ENCODE measurements around the gene IL4R.
"Not testable (repeated sequence)": the region's sequence is repeated elsewhere in the genome, so short reads cannot be mapped to it uniquely, and the experiment has no call there.

IL4R gene

GRCh38 chr16:27405546-27406451 lies 92.0 kb downstream of the IL4R start:
- peaks cover 71% of the 10 kb centered on the region for H3K4me1 ChIP-seq
- no peaks in the 10 kb centered on the region for H3K27me3 ChIP-seq
- peak overlapping the region; percentile 36; the same call in 1 of the 2 replicates for H3K27ac ChIP-seq
- H4K20me1 ChIP-seq: no peaks in the 10 kb centered on the region
- no peak for TF ChIP-seq Cebpa-rat (IDR thresholded peaks at IDR 0.05)
- H3K36me3 ChIP-seq: no peaks in the 10 kb centered on the region
- H3K4me3 ChIP-seq: no peak overlapping the region
- H3K4me2 ChIP-seq: peak overlapping the region; percentile 87
- H3K9me3 ChIP-seq: no peaks in the 10 kb centered on the region
- H3K9ac ChIP-seq: no peak overlapping the region; the same call in 1 of the 2 replicates

GRCh38 chr16:27406511-27407128 lies 92.8 kb downstream of the IL4R start:
- Histone ChIP-seq H3K9ac (no peak overlapping the region), H3K27me3 (no peaks in the 10 kb centered on the region), H3K9me3 (no peaks in the 10 kb centered on the region), H4K20me1 (no peaks in the 10 kb centered on the region), H3K4me1 (peaks cover 63% of the 10 kb centered on the region), H3K4me3 (no peak overlapping the region), H3K27ac (no peak overlapping the region), H3K4me2 (peak overlapping the region; percentile 87), H3K36me3 (no peaks in the 10 kb centered on the region)
- TF ChIP-seq Cebpa-rat (IDR thresholded peaks at IDR 0.05): no peak

GRCh38 chr16:27407133-27407532 lies 93.4 kb downstream of the IL4R start:
- H3K36me3 ChIP-seq: no peaks in the 10 kb centered on the region
- TF ChIP-seq Cebpa-rat (IDR thresholded peaks at IDR 0.05): no peak
- no peak overlapping the region for H3K4me2 ChIP-seq
- H4K20me1 ChIP-seq: no peaks in the 10 kb centered on the region
- peaks cover 58% of the 10 kb centered on the region for H3K4me1 ChIP-seq
- no peak overlapping the region for H3K9ac ChIP-seq
- no peaks in the 10 kb centered on the region for H3K9me3 ChIP-seq
- no peaks in the 10 kb centered on the region for H3K27me3 ChIP-seq
- H3K27ac ChIP-seq: no peak overlapping the region
- H3K4me3 ChIP-seq: no peak overlapping the region

GRCh38 chr16:27408012-27408601 lies 94.3 kb downstream of the IL4R start:
- Histone ChIP-seq H3K4me3 (no peak overlapping the region), H3K4me1 (peaks cover 48% of the 10 kb centered on the region), H3K9me3 (no peaks in the 10 kb centered on the region), H3K36me3 (no peaks in the 10 kb centered on the region), H3K27ac (peak overlapping the region; percentile 25; the same call in 1 of the 2 replicates), H3K4me2 (peak overlapping the region; percentile 14), H4K20me1 (no peaks in the 10 kb centered on the region), H3K27me3 (no peaks in the 10 kb centered on the region), H3K9ac (no peak overlapping the region)
- no peak for TF ChIP-seq Cebpa-rat (IDR thresholded peaks at IDR 0.05)

GRCh38 chr16:27408602-27409031 lies 94.8 kb downstream of the IL4R start:
- Histone ChIP-seq H3K9ac (no peak overlapping the region), H3K4me2 (peak overlapping the region; percentile 14), H3K9me3 (no peaks in the 10 kb centered on the region), H3K4me1 (peaks cover 43% of the 10 kb centered on the region), H3K4me3 (no peak overlapping the region), H3K27me3 (no peaks in the 10 kb centered on the region), H4K20me1 (no peaks in the 10 kb centered on the region), H3K27ac (peak overlapping the region; percentile 25; the same call in 1 of the 2 replicates), H3K36me3 (no peaks in the 10 kb centered on the region)
- TF ChIP-seq Cebpa-rat (IDR thresholded peaks at IDR 0.05): no peak

- H3K9me3 ChIP-seq, H3K36me3 ChIP-seq, H3K9ac ChIP-seq, H3K4me3 ChIP-seq, H3K27ac ChIP-seq, H4K20me1 ChIP-seq, H3K27me3 ChIP-seq, H3K4me2 ChIP-seq: not testable (repeated sequence)
- peaks cover 29% of the 10 kb centered on the region for H3K4me1 ChIP-seq
Observed at GRCh38 chr16:27409958-27410357, 96.2 kb downstream of the IL4R start.

GRCh38 chr16:27410761-27411160 lies 97.0 kb downstream of the IL4R start:
- Histone ChIP-seq H3K9ac (no peak overlapping the region), H3K4me2 (no peak overlapping the region), H3K4me3 (no peak overlapping the region), H4K20me1 (no peaks in the 10 kb centered on the region), H3K36me3 (no peaks in the 10 kb centered on the region), H3K9me3 (no peaks in the 10 kb centered on the region), H3K27ac (no peak overlapping the region), H3K27me3 (no peaks in the 10 kb centered on the region), H3K4me1 (peaks cover 21% of the 10 kb centered on the region)
- TF ChIP-seq Cebpa-rat (IDR thresholded peaks at IDR 0.05): no peak

- Histone ChIP-seq H3K27ac (no peak overlapping the region), H3K4me2 (no peak overlapping the region), H3K36me3 (no peaks in the 10 kb centered on the region), H3K9me3 (no peaks in the 10 kb centered on the region), H3K9ac (no peak overlapping the region), H3K27me3 (no peaks in the 10 kb centered on the region), H3K4me1 (no peaks in the 10 kb centered on the region), H4K20me1 (no peaks in the 10 kb centered on the region), H3K4me3 (no peak overlapping the region)
- TF ChIP-seq Cebpa-rat (IDR thresholded peaks at IDR 0.05): no peak
Observed at GRCh38 chr16:27413956-27414355, 100.2 kb downstream of the IL4R start.

Measured in BLaER1 (cell line).